ENCODE measurements around the gene UBE2N. TPM values are rescaled to one million over a fixed set of nuclear protein-coding genes. Genes with fewer than 3 reads are reported as not detected.
"Not testable (repeated sequence)": the region's sequence is repeated elsewhere in the genome, so short reads cannot be mapped to it uniquely, and the experiment has no call there.

The UBE2N gene
- total RNA-seq, 4 donors from 2014 or later: 26.5 to 46.8 (median 30.5) TPM

- TF ChIP-seq CTCF (IDR thresholded peaks at IDR 0.05 in 4 of 5, conservative IDR thresholded peaks at IDR 0.05 in 1 of 5) (no peak), POLR2A (IDR thresholded peaks at IDR 0.05) (no peak)
- Histone ChIP-seq H3K9me3 (no peaks in the 10 kb centered on the region), H3K4me1 (peaks cover 21 to 53% of the 10 kb centered on the region in 2 donors), H3K27ac (peak overlapping the region in 1 of 4 donors; percentile 22), H3K27me3 (no peaks in the 10 kb centered on the region), H3K36me3 (peaks cover 0 to 4% of the 10 kb centered on the region in 2 donors), H3K4me3 (no peak overlapping the region)
- ATAC-seq (no peak), DNase-seq (no peak)
- intact Hi-C loops (cut with DNase I; ENCODE audit: low total_unique reads): no loop called here
- in situ Hi-C loops (cut with MboI; ENCODE audit: low sequenced_read_pairs in 4 of 4): no loop called here
Measured at GRCh38 chr12:93387780-93388179, 54.0 kb downstream of the UBE2N start.

- peaks cover 22 to 58% of the 10 kb centered on the region in 2 donors for H3K4me1 ChIP-seq
- in situ Hi-C loops (cut with MboI; ENCODE audit: low sequenced_read_pairs in 4 of 4): not testable (repeated sequence)
Measured at GRCh38 chr12:93381976-93382437, 59.7 kb downstream of the UBE2N start.

GRCh38 chr12:93381161-93381975 is 60.4 kb downstream of the UBE2N start:
- Histone ChIP-seq H3K9me3 (no peaks in the 10 kb centered on the region), H3K36me3 (peaks cover 0 to 4% of the 10 kb centered on the region in 2 donors), H3K4me1 (peaks cover 27 to 62% of the 10 kb centered on the region in 2 donors), H3K27ac (peak overlapping the region; percentile 97 to 99 (median 98)), H3K27me3 (no peaks in the 10 kb centered on the region), H3K4me3 (peak overlapping the region; percentile 93 to 98 (median 96))
- in situ Hi-C loops (cut with MboI; ENCODE audit: low sequenced_read_pairs in 4 of 4) (no loop called here), intact Hi-C loops (cut with DNase I; ENCODE audit: low total_unique reads) (no loop called here)
- no peak for DNase-seq
- ATAC-seq: no peak
- TF ChIP-seq POLR2A (IDR thresholded peaks at IDR 0.05): no peak
- no peak for TF ChIP-seq CTCF (IDR thresholded peaks at IDR 0.05 in 4 of 5, conservative IDR thresholded peaks at IDR 0.05 in 1 of 5)

More at GRCh38 chr12:93381976-93382437, 59.7 kb downstream of the UBE2N start:
- H3K36me3 ChIP-seq; H3K9me3 ChIP-seq; intact Hi-C loops (cut with DNase I; ENCODE audit: low total_unique reads); DNase-seq; ATAC-seq; H3K27me3 ChIP-seq: not testable (repeated sequence)
- H3K4me3 ChIP-seq: peak overlapping the region in 1 of 4 donors; percentile 97
- H3K27ac ChIP-seq: peak overlapping the region; percentile 97 to 99 (median 98)

- Histone ChIP-seq H3K4me1 (peaks cover 32 to 69% of the 10 kb centered on the region in 2 donors), H3K9me3 (no peaks in the 10 kb centered on the region), H3K27me3 (no peaks in the 10 kb centered on the region), H3K36me3 (peaks cover 0 to 4% of the 10 kb centered on the region in 2 donors), H3K27ac (peak overlapping the region; percentile 97 to 99 (median 98)), H3K4me3 (peak overlapping the region; percentile 93 to 98 (median 96))
- intact Hi-C loops (cut with DNase I; ENCODE audit: low total_unique reads): no loop called here
- in situ Hi-C loops (cut with MboI; ENCODE audit: low sequenced_read_pairs in 4 of 4): no loop called here
- DNase-seq (no peak), ATAC-seq (no peak)
- TF ChIP-seq POLR2A (IDR thresholded peaks at IDR 0.05) (no peak), CTCF (IDR thresholded peaks at IDR 0.05 in 4 of 5, conservative IDR thresholded peaks at IDR 0.05 in 1 of 5) (peak in 1 of 5 experiments; percentile 16)
Measured at GRCh38 chr12:93380480-93381121, 61.1 kb downstream of the UBE2N start.

GRCh38 chr12:93379981-93380361 is 61.8 kb downstream of the UBE2N start:
- H3K4me1 ChIP-seq: peaks cover 29 to 65% of the 10 kb centered on the region in 2 donors
- ATAC-seq: no peak

More at GRCh38 chr12:93379981-93380361, 61.8 kb downstream of the UBE2N start:
- Histone ChIP-seq H3K9me3 (no peaks in the 10 kb centered on the region), H3K27me3 (no peaks in the 10 kb centered on the region), H3K4me3 (peak overlapping the region; percentile 93 to 98 (median 96)), H3K36me3 (peaks cover 0 to 4% of the 10 kb centered on the region in 2 donors), H3K27ac (peak overlapping the region; percentile 97 to 99 (median 98))
- in situ Hi-C loops (cut with MboI; ENCODE audit: low sequenced_read_pairs in 4 of 4): no loop called here
- intact Hi-C loops (cut with DNase I; ENCODE audit: low total_unique reads): loop anchor here (5.0 kb wide), 3 partner anchors 32 to 253 kb away; no protein-coding TSS in a partner anchor
- TF ChIP-seq POLR2A (IDR thresholded peaks at IDR 0.05) (peak in 1 of 2 donors; percentile 45), CTCF (IDR thresholded peaks at IDR 0.05 in 4 of 5, conservative IDR thresholded peaks at IDR 0.05 in 1 of 5) (no peak)
- no peak for DNase-seq

Data from gastrocnemius medialis (tissue), 4 donors.